Bronchial epithelial cell (primary cell): ENCODE results near the gene SPRED3. TPM values are rescaled to one million over a fixed set of nuclear protein-coding genes. Genes with fewer than 3 reads are reported as not detected.

Source experiments
- DNase-seq: peaks from one replicate; pipeline ENCODE4 v3.0.0-alpha.2; 2010; ENCODE audit warnings: low read depth
- FAIRE-seq: peaks from 2 replicates; lab custom pipeline; 2011; peaks lifted over from hg19 to GRCh38; lab: Jason Lieb, UNC
- H3K27me3 ChIP-seq: 2 replicates; pipeline ENCODE4 v1.5.1; 2011; ENCODE audit warnings: low read length; ENCODE audit not compliant: control insufficient read depth, insufficient read depth
- H3K36me3 ChIP-seq: 2 replicates; pipeline ENCODE4 v1.5.1; 2011; ENCODE audit warnings: low read length; ENCODE audit not compliant: control insufficient read depth, insufficient read depth
- H3K4me3 ChIP-seq: 2 replicates; pipeline ENCODE4 v1.5.1; 2011; ENCODE audit warnings: mild to moderate bottlenecking, low read depth, low read length, control low read depth
- CTCF ChIP-seq: IDR thresholded peaks from 2 replicates; pipeline ENCODE4 v1.5.1; 2011; ENCODE audit warnings: mild to moderate bottlenecking, moderate library complexity, low read length, control low read depth, inconsistent platforms; ENCODE audit not compliant: insufficient read depth, severe bottlenecking
- total RNA-seq: library from RNA; depleted of rRNA; stranded (reverse); fragments of >200 nt; gene quantifications from 2 replicates; pipeline ENCODE4 v1.2.1, GENCODE V29; 2014

SPRED3 gene
- total RNA-seq, 1 donor from 2014 or later, result 0.26 TPM

- FAIRE-seq, result no peak
- no peaks in the 10 kb centered on the region for H3K27me3 ChIP-seq
- no peak overlapping the region for H3K4me3 ChIP-seq
- no peak for TF ChIP-seq CTCF
- H3K36me3 ChIP-seq, result no peaks in the 10 kb centered on the region
- no peak for DNase-seq
These were observed 11.0 kb downstream of the SPRED3 start for GRCh38 chr19:38399537-38399936.

- DNase-seq (no peak), FAIRE-seq (no peak)
- Histone ChIP-seq H3K27me3 (no peaks in the 10 kb centered on the region), H3K36me3 (peaks cover 5% of the 10 kb centered on the region), H3K4me3 (no peak overlapping the region)
- no peak for TF ChIP-seq CTCF
These were observed 11.9 kb downstream of the SPRED3 start for GRCh38 chr19:38400361-38400760.

- DNase-seq (peak; percentile 71), FAIRE-seq (no peak)
- Histone ChIP-seq H3K36me3 (peaks cover 6% of the 10 kb centered on the region), H3K27me3 (no peaks in the 10 kb centered on the region), H3K4me3 (no peak overlapping the region)
- TF ChIP-seq CTCF, result no peak
These were observed 12.7 kb downstream of the SPRED3 start for GRCh38 chr19:38401148-38401547.

- DNase-seq, result no peak
- H3K4me3 ChIP-seq, result peak overlapping the region; percentile 22
- peaks cover 12% of the 10 kb centered on the region for H3K36me3 ChIP-seq
- FAIRE-seq, result no peak
- TF ChIP-seq CTCF, result no peak
- no peaks in the 10 kb centered on the region for H3K27me3 ChIP-seq
These were observed 14.1 kb downstream of the SPRED3 start for GRCh38 chr19:38402623-38402966.

GRCh38 chr19:38402967-38403674, 14.6 kb downstream of the SPRED3 start, which contains the start of gene FAM98C:
Gene FAM98C, plus strand, starts transcription at chr19:38403093. Its CDS starts 61 bp downstream, at chr19:38403154.
- FAIRE-seq, result no peak
- peaks cover 12% of the 10 kb centered on the region for H3K36me3 ChIP-seq
- H3K4me3 ChIP-seq, result peak within 1 kb of the TSS; percentile 87
- no peaks in the 10 kb centered on the region for H3K27me3 ChIP-seq
- DNase-seq, result peak; percentile 81
- TF ChIP-seq CTCF, result peak; percentile 96

- Histone ChIP-seq H3K4me3 (no peak overlapping the region), H3K36me3 (peaks cover 12% of the 10 kb centered on the region), H3K27me3 (no peaks in the 10 kb centered on the region)
- FAIRE-seq, result no peak
- DNase-seq, result no peak
- TF ChIP-seq CTCF, result no peak
These were observed 16.4 kb downstream of the SPRED3 start for GRCh38 chr19:38404858-38405257.
